ENCODE results near the gene UBAC2. TPM values are rescaled to one million over a fixed set of nuclear protein-coding genes. Genes with fewer than 3 reads are reported as not detected.

Gene UBAC2
- total and polyA plus RNA-seq, 2 of the 8 experiments (the other 6 are each of a cell fraction or from before 2014, with no cell fraction given), result 75.9 to 76.9 TPM

GRCh38 chr13:99206226-99206625 lies 5.6 kb downstream of the UBAC2 start (continued):
- TF ChIP-seq RNF2 (IDR thresholded peaks at IDR 0.05; ENCODE audit: borderline replicate concordance, low read depth, low read length, missing control alignments, poor library complexity, severe bottlenecking) (no peak), CREB1 (IDR thresholded peaks at IDR 0.05) (no peak), SAP30 (IDR thresholded peaks at IDR 0.05; ENCODE audit: insufficient read depth, insufficient replicate concordance, low read length) (no peak), CEBPB (IDR thresholded peaks at IDR 0.05; ENCODE audit: low read depth, low read length) (no peak), KDM4A (IDR thresholded peaks at IDR 0.05; ENCODE audit: low read depth, low read length, severe bottlenecking) (no peak), RFX5 (IDR thresholded peaks at IDR 0.05; ENCODE audit: borderline replicate concordance, low read depth, low read length) (no peak), HDAC6 (IDR thresholded peaks at IDR 0.05; ENCODE audit: low read depth, low read length) (no peak), SIRT6 (IDR thresholded peaks at IDR 0.05; ENCODE audit: low read length) (no peak), ZNF274 (IDR thresholded peaks at IDR 0.05; ENCODE audit: borderline replicate concordance, extremely low read depth, low read length) (no peak), ATF2 (IDR thresholded peaks at IDR 0.05; ENCODE audit: low read length) (no peak)
